Measurements from ENCODE around the gene ZNF101. TPM values are rescaled to one million over a fixed set of nuclear protein-coding genes. Genes with fewer than 3 reads are reported as not detected.
"Not testable (repeated sequence)": the region's sequence is repeated elsewhere in the genome, so short reads cannot be mapped to it uniquely, and the experiment has no call there.

ZNF101 gene
- polyA plus RNA-seq, 1 experiment, result 2.5 TPM

DNA sequence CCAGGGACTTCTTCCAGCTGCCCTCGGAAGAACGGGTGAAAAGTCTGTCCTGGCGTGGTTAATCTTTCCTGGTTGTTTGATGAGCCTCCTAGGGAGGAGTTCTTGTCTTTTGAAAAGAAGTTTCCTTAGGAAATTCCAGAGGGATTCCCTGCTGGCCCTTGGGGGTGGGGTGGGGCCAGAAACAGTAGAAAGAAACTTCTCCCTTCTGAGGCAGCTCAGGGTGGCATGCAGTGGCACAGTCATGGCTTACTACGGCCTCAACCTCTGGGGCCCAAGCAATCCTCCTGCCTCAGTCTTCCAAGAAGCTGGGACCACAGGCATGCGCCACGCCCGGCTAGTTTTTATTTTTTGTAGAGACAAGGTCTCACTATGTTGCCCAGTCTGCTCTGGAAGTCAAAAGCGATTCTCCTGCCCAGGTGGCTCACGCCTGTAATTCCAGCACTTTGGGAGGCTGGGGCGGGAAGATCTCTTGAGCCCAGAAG, 1.5 kb downstream of the ZNF101 start:
- TF ChIP-seq, protein P1, sequence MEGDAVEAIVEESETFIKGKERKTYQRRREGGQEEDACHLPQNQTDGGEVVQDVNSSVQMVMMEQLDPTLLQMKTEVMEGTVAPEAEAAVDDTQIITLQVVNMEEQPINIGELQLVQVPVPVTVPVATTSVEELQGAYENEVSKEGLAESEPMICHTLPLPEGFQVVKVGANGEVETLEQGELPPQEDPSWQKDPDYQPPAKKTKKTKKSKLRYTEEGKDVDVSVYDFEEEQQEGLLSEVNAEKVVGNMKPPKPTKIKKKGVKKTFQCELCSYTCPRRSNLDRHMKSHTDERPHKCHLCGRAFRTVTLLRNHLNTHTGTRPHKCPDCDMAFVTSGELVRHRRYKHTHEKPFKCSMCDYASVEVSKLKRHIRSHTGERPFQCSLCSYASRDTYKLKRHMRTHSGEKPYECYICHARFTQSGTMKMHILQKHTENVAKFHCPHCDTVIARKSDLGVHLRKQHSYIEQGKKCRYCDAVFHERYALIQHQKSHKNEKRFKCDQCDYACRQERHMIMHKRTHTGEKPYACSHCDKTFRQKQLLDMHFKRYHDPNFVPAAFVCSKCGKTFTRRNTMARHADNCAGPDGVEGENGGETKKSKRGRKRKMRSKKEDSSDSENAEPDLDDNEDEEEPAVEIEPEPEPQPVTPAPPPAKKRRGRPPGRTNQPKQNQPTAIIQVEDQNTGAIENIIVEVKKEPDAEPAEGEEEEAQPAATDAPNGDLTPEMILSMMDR (IDR thresholded peaks at IDR 0.05; ENCODE audit: insufficient read depth, low read depth, low read length), result no peak

DNA sequence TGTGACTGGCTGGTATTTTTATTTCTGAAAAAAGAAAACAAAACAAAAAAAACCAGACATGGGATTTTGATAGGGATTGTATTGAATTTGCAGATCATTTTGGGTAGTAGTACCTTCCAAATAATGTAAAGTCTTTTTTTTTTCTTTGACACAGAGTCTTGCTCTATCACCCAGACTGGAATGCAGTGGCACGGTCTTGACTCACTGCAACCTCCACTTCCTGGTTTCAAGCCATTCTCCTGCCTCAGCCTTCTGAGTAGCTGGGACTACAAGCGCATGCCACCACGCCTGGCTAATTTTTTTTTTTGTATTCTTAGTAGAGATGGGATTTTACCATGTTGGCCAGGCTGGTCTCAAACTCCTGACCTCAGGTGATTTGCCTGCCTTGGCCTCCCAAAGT, 4.2 kb downstream of the ZNF101 start:
- ChIA-PET CTCF (interaction anchor here (0.7 kb wide), 1 partner anchor 238 kb away, joined by 5 read pairs; no protein-coding TSS in a partner anchor), POLR2A (no interaction called here)
- no peak for DNase-seq (ENCODE audit: low read depth)
- Histone ChIP-seq H3K36me3 (ENCODE audit: control insufficient read depth, insufficient read depth, low read length) (peaks cover 3% of the 10 kb centered on the region; the same call in 1 of the 2 replicates), H3K27me3 (ENCODE audit: control insufficient read depth, insufficient read depth, low read length) (no peaks in the 10 kb centered on the region), H3K4me3 (ENCODE audit: low read depth, low read length) (no peak overlapping the region)
- TF ChIP-seq, protein P1 (IDR thresholded peaks at IDR 0.05; ENCODE audit: insufficient read depth, low read depth, low read length), result no peak

More for the DNA sequence above, 1.5 kb downstream of the ZNF101 start:
- Histone ChIP-seq H3K4me3 (ENCODE audit: low read depth, low read length) (no peak overlapping the region), H3K27me3 (ENCODE audit: control insufficient read depth, insufficient read depth, low read length) (no peaks in the 10 kb centered on the region), H3K36me3 (ENCODE audit: control insufficient read depth, insufficient read depth, low read length) (no peaks in the 10 kb centered on the region)
- POLR2A ChIA-PET, result no interaction called here
- no peak for DNase-seq (ENCODE audit: low read depth)
- CTCF ChIA-PET, result interaction anchor here (2.2 kb wide), 1 partner anchor 290 kb away, joined by 8 read pairs; no protein-coding TSS in a partner anchor

DNA sequence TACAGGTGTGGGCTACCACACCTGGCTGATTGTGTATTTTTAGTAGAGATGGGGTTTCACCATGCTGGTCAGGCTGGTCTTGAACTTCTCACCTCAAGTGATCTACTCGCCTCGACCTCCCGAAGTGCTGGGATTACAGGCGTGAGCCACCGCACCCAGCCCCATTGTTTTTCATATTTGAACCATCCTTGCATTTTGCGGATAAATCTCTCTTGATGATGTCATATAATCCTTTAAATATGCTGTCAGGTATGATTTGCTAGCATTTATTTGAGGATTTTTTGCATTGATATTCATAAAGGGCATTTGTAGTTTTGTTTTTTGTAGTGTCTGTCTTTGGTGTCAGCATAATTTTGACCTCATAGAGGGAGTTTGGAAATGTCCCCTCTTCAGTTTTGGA, 5.7 kb downstream of the ZNF101 start:
- CTCF ChIA-PET, result no interaction called here
- H3K36me3 ChIP-seq (ENCODE audit: control insufficient read depth, insufficient read depth, low read length), result peaks cover 8% of the 10 kb centered on the region
- TF ChIP-seq, protein P1 (IDR thresholded peaks at IDR 0.05; ENCODE audit: insufficient read depth, low read depth, low read length), result no peak
- H3K27me3 ChIP-seq (ENCODE audit: control insufficient read depth, insufficient read depth, low read length), result no peaks in the 10 kb centered on the region
- H3K4me3 ChIP-seq (ENCODE audit: low read depth, low read length), result no peak overlapping the region
- no peak for DNase-seq (ENCODE audit: low read depth)
- POLR2A ChIA-PET, result no interaction called here

DNA sequence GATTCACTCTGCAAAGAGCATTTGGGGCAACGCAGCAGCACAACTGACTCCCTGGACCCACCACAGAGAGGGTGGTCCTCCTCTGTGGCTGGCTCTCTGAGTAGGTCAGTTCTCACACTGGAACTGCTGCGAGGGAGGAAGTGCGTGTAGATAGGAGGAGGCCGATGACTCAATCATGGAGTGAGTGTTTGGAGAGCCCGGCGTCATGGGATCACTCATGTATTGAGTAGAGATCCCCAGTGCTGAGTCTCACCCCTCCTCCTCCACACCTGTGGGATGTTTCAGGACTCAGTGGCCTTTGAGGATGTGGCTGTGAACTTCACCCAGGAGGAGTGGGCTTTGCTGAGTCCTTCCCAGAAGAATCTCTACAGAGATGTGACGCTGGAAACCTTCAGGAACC, 8.9 kb downstream of the ZNF101 start:
- TF ChIP-seq, protein P1 (IDR thresholded peaks at IDR 0.05; ENCODE audit: insufficient read depth, low read depth, low read length), result no peak
- H3K27me3 ChIP-seq (ENCODE audit: control insufficient read depth, insufficient read depth, low read length), result no peaks in the 10 kb centered on the region
- CTCF ChIA-PET, result no interaction called here
- no peak overlapping the region for H3K4me3 ChIP-seq (ENCODE audit: low read depth, low read length)
- H3K36me3 ChIP-seq (ENCODE audit: control insufficient read depth, insufficient read depth, low read length), result peaks cover 12% of the 10 kb centered on the region
- POLR2A ChIA-PET, result no interaction called here
- DNase-seq (ENCODE audit: low read depth), result no peak

DNA sequence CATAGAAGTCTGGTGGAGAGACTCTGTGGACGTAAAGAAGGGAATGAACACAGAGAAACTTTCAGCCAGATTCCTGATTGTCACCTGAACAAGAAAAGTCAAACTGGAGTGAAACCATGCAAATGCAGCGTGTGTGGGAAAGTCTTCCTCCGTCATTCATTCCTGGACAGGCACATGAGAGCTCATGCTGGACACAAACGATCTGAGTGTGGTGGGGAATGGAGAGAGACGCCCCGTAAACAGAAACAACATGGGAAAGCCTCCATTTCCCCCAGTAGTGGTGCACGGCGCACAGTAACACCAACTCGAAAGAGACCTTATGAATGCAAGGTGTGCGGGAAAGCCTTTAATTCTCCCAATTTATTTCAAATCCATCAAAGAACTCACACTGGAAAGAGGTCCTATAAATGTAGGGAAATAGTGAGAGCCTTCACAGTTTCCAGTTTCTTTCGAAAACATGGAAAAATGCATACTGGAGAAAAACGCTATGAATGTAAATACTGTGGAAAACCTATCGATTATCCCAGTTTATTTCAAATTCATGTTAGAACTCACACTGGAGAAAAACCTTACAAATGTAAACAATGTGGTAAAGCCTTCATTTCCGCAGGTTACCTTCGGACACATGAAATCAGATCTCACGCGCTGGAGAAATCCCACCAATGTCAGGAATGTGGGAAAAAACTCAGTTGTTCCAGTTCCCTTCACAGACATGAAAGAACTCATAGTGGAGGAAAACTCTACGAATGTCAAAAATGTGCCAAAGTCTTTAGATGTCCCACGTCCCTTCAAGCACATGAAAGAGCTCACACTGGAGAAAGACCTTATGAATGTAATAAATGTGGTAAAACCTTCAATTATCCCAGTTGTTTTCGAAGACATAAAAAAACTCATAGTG, 10.8 kb downstream of the ZNF101 start:
- H3K27me3 ChIP-seq (ENCODE audit: control insufficient read depth, insufficient read depth, low read length), result no peaks in the 10 kb centered on the region
- CTCF ChIA-PET, result no interaction called here
- H3K36me3 ChIP-seq (ENCODE audit: control insufficient read depth, insufficient read depth, low read length), result peaks cover 12% of the 10 kb centered on the region
- DNase-seq (ENCODE audit: low read depth), result no peak
- POLR2A ChIA-PET, result no interaction called here
- TF ChIP-seq, protein P1 (IDR thresholded peaks at IDR 0.05; ENCODE audit: insufficient read depth, low read depth, low read length), result no peak
- no peak overlapping the region for H3K4me3 ChIP-seq (ENCODE audit: low read depth, low read length)

DNA sequence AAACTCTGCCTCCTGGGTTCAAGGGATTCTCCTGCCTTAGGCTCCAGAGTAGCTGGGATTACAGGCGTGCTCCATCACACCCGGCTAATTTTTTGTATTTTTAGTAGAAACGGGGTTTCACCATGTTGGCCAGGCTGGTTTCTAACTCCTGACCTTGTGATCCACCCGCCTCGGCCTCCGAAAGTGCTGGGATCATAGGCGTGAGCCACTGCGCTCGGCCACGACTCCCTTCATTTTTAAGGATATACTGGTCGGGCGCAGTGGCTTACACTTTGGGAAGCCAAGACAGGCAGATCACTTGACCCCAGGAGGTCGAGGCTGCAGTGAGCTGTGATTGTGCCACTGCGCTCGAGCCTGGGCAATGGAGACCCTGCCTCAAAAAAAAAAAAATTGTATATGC, 17.5 kb downstream of the ZNF101 start:
- DNase-seq (ENCODE audit: low read depth); H3K27me3 ChIP-seq (ENCODE audit: control insufficient read depth, insufficient read depth, low read length); H3K4me3 ChIP-seq (ENCODE audit: low read depth, low read length); H3K36me3 ChIP-seq (ENCODE audit: control insufficient read depth, insufficient read depth, low read length); CTCF ChIA-PET; POLR2A ChIA-PET: not testable (repeated sequence)
